Measurements from ENCODE around the gene ZNF592.

DNA sequence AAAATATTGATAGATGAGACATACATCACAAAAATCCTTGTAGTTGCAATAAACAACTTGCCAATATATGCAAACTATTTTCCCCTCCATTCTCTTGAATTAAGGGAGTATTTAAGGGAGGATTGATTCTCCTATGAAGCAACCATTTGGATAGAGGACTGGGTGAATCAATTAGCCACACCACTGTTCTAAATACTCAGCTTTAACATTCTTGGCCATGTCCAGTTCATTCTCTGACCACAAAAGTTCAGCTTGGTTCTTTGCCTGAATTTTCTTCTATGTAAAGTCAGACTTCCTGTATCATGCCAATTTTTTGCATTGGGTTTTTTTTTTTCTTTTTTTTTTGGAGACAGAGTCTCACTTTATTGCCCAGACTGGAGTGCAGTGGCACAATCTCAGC lies 16.6 kb upstream of the ZNF592 start:
- no peak for TF ChIP-seq TCF4 (CRISPR knock-in tag; IDR thresholded peaks at IDR 0.05; ENCODE audit: borderline replicate concordance)
- TF ChIP-seq, protein P1, sequence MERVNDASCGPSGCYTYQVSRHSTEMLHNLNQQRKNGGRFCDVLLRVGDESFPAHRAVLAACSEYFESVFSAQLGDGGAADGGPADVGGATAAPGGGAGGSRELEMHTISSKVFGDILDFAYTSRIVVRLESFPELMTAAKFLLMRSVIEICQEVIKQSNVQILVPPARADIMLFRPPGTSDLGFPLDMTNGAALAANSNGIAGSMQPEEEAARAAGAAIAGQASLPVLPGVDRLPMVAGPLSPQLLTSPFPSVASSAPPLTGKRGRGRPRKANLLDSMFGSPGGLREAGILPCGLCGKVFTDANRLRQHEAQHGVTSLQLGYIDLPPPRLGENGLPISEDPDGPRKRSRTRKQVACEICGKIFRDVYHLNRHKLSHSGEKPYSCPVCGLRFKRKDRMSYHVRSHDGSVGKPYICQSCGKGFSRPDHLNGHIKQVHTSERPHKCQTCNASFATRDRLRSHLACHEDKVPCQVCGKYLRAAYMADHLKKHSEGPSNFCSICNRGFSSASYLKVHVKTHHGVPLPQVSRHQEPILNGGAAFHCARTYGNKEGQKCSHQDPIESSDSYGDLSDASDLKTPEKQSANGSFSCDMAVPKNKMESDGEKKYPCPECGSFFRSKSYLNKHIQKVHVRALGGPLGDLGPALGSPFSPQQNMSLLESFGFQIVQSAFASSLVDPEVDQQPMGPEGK (CRISPR knock-in tag; IDR thresholded peaks at IDR 0.05; ENCODE audit: borderline replicate concordance), result no peak
